GM18517 (cell line): ENCODE measurements around the gene PTPRG.

Experiments used
- ATAC-seq: cut with Tn5 transposase; IDR thresholded peaks from one replicate; pipeline ENCODE4 v1.9.1; 2021; ENCODE audit warnings: mild to moderate bottlenecking, moderate library complexity; ENCODE audit not compliant: unreplicated experiment

The PTPRG gene

GRCh38 chr3:61583890-61584875, 22.8 kb downstream of the PTPRG start:
- no peak for ATAC-seq

GRCh38 chr3:61589856-61590255, 28.5 kb downstream of the PTPRG start:
- no peak for ATAC-seq

GRCh38 chr3:61591300-61591699, 29.9 kb downstream of the PTPRG start:
- no peak for ATAC-seq

- no peak for ATAC-seq
Measured at GRCh38 chr3:61593446-61594029, 32.2 kb downstream of the PTPRG start.

- ATAC-seq: no peak
Measured at GRCh38 chr3:61594144-61594963, 33.0 kb downstream of the PTPRG start.

- ATAC-seq: no peak
Measured at GRCh38 chr3:61594964-61595285, 33.6 kb downstream of the PTPRG start.

GRCh38 chr3:61595288-61595687, 33.9 kb downstream of the PTPRG start:
- ATAC-seq: no peak

- ATAC-seq: no peak
Measured at GRCh38 chr3:61595826-61596225, 34.5 kb downstream of the PTPRG start.

GRCh38 chr3:61597906-61598305, 36.5 kb downstream of the PTPRG start:
- ATAC-seq: no peak

- no peak for ATAC-seq
Measured at GRCh38 chr3:61600195-61600594, 38.8 kb downstream of the PTPRG start.

GRCh38 chr3:61601831-61602230, 40.5 kb downstream of the PTPRG start:
- ATAC-seq: no peak

GRCh38 chr3:61602466-61602865, 41.1 kb downstream of the PTPRG start:
- ATAC-seq: no peak

- no peak for ATAC-seq
Measured at GRCh38 chr3:61605589-61606175, 44.3 kb downstream of the PTPRG start.

GRCh38 chr3:61606196-61606595, 44.8 kb downstream of the PTPRG start:
- ATAC-seq: no peak

- ATAC-seq: no peak
Measured at GRCh38 chr3:61608072-61608471, 46.7 kb downstream of the PTPRG start.

GRCh38 chr3:61608711-61609110, 47.3 kb downstream of the PTPRG start:
- ATAC-seq: no peak

- no peak for ATAC-seq
Measured at GRCh38 chr3:61610316-61610715, 48.9 kb downstream of the PTPRG start.

- ATAC-seq: no peak
Measured at GRCh38 chr3:61612211-61613194, 51.1 kb downstream of the PTPRG start.

- ATAC-seq: no peak
Measured at GRCh38 chr3:61613666-61614065, 52.3 kb downstream of the PTPRG start.

GRCh38 chr3:61615643-61616042, 54.3 kb downstream of the PTPRG start:
- no peak for ATAC-seq
